AG10803 (cell line): ENCODE data around the gene STXBP3.

Source experiments
- DNase-seq: peaks from one replicate; pipeline ENCODE4 v3.0.0; 2010; ENCODE audit warnings: low read depth
- H3K4me3 ChIP-seq: 2 replicates; pipeline ENCODE4 v1.5.1; 2011; ENCODE audit warnings: mild to moderate bottlenecking, low read length, control low read depth
- TF ChIP-seq, protein P1 (sequence below): conservative IDR thresholded peaks from 2 replicates; pipeline ENCODE4 v1.5.1; 2011; ENCODE audit warnings: mild to moderate bottlenecking, low read length, control low read depth, inconsistent platforms

STXBP3 gene

DNA sequence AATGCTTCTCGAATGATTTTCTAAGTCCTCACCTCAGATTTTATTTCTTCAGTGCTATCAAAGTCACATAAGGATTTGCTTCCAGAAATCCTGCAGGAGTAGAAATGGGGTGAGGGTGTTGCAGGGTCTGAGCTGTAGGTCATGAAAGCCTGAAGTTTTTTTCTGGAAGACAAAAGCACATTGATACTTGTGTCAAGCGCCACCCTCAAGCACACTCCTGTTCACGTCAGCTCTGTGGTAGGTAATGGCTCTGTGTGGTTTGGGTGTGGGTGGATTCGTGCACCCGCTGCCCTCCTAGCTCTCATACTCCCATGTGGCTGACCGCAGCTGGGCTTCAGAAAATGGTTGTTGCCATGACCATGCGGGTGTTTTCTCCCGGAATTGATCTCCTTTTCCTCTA, 70.5 kb downstream of the STXBP3 start:
- H3K4me3 ChIP-seq: peak overlapping the region; percentile 48
- peak; percentile 91 for DNase-seq
- TF ChIP-seq, protein P1, sequence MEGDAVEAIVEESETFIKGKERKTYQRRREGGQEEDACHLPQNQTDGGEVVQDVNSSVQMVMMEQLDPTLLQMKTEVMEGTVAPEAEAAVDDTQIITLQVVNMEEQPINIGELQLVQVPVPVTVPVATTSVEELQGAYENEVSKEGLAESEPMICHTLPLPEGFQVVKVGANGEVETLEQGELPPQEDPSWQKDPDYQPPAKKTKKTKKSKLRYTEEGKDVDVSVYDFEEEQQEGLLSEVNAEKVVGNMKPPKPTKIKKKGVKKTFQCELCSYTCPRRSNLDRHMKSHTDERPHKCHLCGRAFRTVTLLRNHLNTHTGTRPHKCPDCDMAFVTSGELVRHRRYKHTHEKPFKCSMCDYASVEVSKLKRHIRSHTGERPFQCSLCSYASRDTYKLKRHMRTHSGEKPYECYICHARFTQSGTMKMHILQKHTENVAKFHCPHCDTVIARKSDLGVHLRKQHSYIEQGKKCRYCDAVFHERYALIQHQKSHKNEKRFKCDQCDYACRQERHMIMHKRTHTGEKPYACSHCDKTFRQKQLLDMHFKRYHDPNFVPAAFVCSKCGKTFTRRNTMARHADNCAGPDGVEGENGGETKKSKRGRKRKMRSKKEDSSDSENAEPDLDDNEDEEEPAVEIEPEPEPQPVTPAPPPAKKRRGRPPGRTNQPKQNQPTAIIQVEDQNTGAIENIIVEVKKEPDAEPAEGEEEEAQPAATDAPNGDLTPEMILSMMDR: no peak

DNA sequence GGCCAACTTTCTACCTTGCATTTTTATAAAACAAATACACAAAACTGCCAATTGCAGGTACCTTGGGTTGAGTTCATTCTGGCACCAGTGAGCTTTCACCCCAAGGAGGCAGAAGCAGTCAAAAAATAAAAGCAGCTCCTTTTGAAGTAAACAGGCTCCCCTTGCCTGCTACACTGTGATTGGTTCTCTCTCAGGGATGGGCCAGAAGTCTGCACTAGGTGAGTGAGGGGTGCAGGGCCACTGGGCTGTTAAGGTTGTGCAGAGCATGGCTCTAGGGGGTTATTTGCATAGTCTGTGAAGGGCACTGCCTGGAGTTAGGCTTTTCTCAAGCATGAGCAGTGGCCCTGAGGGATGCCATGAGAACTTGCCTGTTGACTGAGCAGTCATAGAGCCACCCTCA, 71.3 kb downstream of the STXBP3 start:
- H3K4me3 ChIP-seq: no peak overlapping the region
- TF ChIP-seq, protein P1: no peak
- no peak for DNase-seq

DNA sequence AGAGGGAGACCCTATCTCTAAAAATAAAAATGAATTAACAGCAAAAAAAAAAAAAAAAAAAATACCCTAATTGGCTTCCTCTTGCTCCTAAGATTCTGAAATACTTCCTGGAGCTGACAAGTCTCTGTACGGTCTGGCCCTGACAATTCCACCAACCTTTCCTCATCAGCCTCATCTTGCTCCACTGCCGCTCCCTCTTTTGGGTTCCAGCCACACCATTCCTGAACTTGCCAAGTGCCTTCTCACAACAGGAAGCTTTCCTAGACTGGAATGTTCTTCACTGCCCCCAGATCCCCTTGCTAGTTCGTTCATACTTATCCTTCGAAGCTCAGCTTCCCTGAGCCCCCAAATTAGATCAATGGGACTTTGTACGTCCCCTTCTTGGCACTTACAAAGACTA, 73.4 kb downstream of the STXBP3 start:
- H3K4me3 ChIP-seq: no peak overlapping the region
- DNase-seq: peak; percentile 52
- TF ChIP-seq, protein P1: no peak

DNA sequence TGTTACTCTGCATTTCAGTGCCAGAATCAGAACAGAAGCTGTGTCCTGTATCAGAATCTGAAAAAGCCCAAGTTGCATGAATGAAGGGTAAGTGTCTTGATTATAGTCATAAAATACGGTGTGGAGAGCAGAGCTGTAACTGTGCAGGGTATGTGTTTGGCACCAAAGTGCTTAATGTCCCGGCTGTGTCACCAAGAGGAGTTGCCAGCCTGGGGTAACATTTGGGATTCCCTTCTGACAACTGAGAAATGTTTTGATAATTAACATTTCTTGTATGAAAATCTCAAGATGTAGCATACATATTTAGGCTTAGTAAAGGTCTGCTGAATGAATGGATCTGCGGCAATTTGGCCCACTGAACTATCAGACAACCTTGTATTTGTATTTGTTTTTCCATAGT, 77.2 kb downstream of the STXBP3 start:
- no peak overlapping the region for H3K4me3 ChIP-seq
- TF ChIP-seq, protein P1: no peak
- no peak for DNase-seq

DNA sequence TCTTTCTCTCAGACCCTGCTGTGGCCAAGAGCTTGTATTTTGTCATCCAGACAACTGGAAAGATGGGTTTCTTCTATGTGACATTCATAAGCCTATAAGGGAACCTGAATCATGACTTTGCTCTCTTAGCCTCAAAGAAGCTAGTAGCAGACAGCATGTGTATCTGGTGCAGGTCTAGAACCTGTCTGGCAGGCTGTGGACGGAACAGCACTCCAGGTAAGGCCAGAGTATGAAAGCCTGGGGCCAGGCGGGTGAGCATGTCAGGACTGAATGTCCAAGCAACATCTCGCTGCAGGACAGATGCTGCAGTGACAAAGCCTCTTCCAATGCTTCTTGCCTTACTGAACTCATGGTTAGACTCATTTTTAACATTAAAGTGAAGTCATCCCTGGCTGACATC, 77.6 kb downstream of the STXBP3 start:
- no peak for DNase-seq
- TF ChIP-seq, protein P1: no peak
- H3K4me3 ChIP-seq: no peak overlapping the region

DNA sequence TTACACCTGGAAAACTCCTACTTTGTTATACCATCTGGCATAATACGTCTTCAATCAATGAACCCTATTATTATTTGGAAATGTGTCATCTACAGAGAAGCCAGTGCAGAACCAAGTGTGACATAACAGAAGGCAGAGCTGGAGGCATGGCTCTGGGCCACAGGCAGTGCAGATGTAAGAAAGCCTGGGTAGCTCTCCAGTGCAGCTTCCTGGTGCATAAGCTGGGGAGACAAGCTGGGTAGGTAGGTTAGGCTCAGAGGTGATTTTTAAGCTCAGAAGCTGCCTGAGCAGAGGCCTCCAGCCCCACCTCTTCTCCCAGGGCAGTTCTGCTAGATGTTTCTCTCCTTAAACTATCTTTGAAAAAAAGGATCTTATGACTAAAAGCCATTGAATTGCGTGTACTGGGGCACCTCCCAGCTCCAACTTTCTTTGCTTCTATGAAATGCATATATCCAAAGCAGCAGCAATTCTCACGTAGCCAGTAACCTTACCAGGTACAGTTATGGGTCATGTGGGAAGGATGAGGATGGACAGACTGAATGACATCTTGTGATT, 79.7 kb downstream of the STXBP3 start:
- DNase-seq: no peak
- no peak overlapping the region for H3K4me3 ChIP-seq
- TF ChIP-seq, protein P1: no peak

DNA sequence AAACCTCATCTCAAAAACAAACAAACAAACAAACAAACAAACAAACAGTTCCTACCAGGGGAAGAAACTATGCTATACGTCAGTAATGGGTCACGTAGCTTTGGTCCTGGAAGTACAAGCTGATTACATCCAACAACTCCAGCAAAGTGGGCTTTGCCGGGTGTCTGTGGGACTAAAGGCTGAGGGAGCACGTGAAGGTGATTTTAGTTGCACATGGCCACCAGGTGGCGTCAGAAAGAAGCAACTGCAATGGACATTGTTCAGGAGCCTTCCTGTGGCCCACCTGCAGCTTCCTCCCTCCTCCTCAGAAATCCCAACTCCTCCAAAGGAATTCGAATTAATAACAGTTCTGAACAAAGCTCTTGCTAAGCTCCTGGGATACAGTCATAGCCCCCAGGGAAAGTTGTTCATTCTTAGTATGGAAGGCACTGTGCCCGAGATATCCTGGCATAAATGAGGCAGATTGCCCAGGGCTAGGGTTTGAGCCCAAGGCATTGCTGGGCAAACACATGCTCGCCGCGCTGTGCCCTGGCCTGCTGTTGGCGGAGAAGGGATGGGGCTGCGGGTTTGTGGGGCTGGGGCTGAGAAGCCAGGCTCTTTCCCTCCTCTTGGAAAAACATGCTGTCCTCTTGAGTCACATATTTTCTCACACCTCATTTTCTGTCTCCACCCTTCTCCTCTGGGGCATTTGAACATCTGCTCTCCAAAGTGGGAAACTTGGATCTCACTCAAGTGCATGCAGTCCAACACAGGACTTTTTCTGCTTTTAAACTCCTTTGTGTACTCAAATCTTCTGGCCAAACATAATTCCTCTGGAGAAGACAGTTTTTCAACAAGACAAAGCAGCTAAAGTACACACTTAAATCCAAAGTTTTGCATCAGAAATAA, 81.8 kb downstream of the STXBP3 start:
- H3K4me3 ChIP-seq: peak overlapping the region; percentile 13
- peak; percentile 90 for DNase-seq
- TF ChIP-seq, protein P1: peak; percentile 82
